AG10803 (cell line): Measurements from ENCODE around the gene PROM1.

ENCODE experiments used
- DNase-seq: peaks from one replicate; pipeline ENCODE4 v3.0.0; 2010; ENCODE audit warnings: low read depth
- H3K4me3 ChIP-seq: 2 replicates; pipeline ENCODE4 v1.5.1; 2011; ENCODE audit warnings: mild to moderate bottlenecking, low read length, control low read depth
- CTCF ChIP-seq: conservative IDR thresholded peaks from 2 replicates; pipeline ENCODE4 v1.5.1; 2011; ENCODE audit warnings: mild to moderate bottlenecking, low read length, control low read depth, inconsistent platforms

The PROM1 gene

GRCh38 chr4:16110199-16110598 is 26.4 kb upstream of the PROM1 start:
- no peak for TF ChIP-seq CTCF
- DNase-seq, result no peak
- no peak overlapping the region for H3K4me3 ChIP-seq

- no peak for DNase-seq
- no peak for TF ChIP-seq CTCF
- H3K4me3 ChIP-seq, result no peak overlapping the region
Observed at GRCh38 chr4:16109256-16109655, 25.4 kb upstream of the PROM1 start.

- TF ChIP-seq CTCF, result no peak
- no peak overlapping the region for H3K4me3 ChIP-seq
- DNase-seq, result no peak
Observed at GRCh38 chr4:16106956-16107355, 23.1 kb upstream of the PROM1 start.

- no peak overlapping the region for H3K4me3 ChIP-seq
- no peak for TF ChIP-seq CTCF
- no peak for DNase-seq
Observed at GRCh38 chr4:16104520-16104919, 20.7 kb upstream of the PROM1 start.

GRCh38 chr4:16102356-16102755 is 18.5 kb upstream of the PROM1 start:
- no peak overlapping the region for H3K4me3 ChIP-seq
- no peak for TF ChIP-seq CTCF
- no peak for DNase-seq

GRCh38 chr4:16100833-16101232 is 17.0 kb upstream of the PROM1 start:
- H3K4me3 ChIP-seq, result no peak overlapping the region
- DNase-seq, result no peak
- no peak for TF ChIP-seq CTCF

- TF ChIP-seq CTCF, result no peak
- no peak for DNase-seq
- H3K4me3 ChIP-seq, result no peak overlapping the region
Observed at GRCh38 chr4:16092682-16093319, 9.0 kb upstream of the PROM1 start.
